H1 (cell line): ENCODE measurements around the gene KRTAP12-2. TPM values are rescaled to one million over a fixed set of nuclear protein-coding genes. Genes with fewer than 3 reads are reported as not detected.

Experiments
- CTCF ChIA-PET: fragments of 300-600 bp; sonication (Branson Sonifier 250); formaldehyde crosslinking; loops from one replicate; lab custom pipeline; 2021; ENCODE audit not compliant: partially characterized antibody; lab: Charles Lee
- POLR2A ChIA-PET: fragments of 300-600 bp; sonication (Branson Sonifier 250); formaldehyde crosslinking; loops from one replicate; lab custom pipeline; 2021; ENCODE audit warnings: inconsistent platforms; ENCODE audit not compliant: partially characterized antibody; lab: Charles Lee
- DNase-seq, 2 experiments: peaks; one replicate each; pipeline versions ENCODE4 v3.0.0 to v3.0.0-alpha.2; 2010 to 2022; ENCODE audit warnings: low spot score in 2 of 2, low read depth in 1 of 2, mixed read lengths in 1 of 2
- FAIRE-seq: peaks from 2 replicates; lab custom pipeline; 2011; peaks lifted over from hg19 to GRCh38; lab: Jason Lieb, UNC
- H2AFZ ChIP-seq: 2 replicates; pipeline ENCODE4 v1.8.1; 2012; ENCODE audit warnings: low read length, inconsistent platforms
- H2AK5ac ChIP-seq: 2 replicates; pipeline ENCODE4 v1.6.1; 2013; ENCODE audit warnings: low read depth, low read length
- H2BK120ac ChIP-seq: replicated peaks from 2 replicates; pipeline ENCODE3; 2013; ENCODE audit warnings: low read depth, low read length, inconsistent platforms
- H2BK12ac ChIP-seq: 2 replicates; pipeline ENCODE4 v1.6.1; 2013; ENCODE audit warnings: low read depth, low read length
- H2BK15ac ChIP-seq: 2 replicates; pipeline ENCODE4 v1.6.1; 2013; ENCODE audit warnings: low read length
- H2BK20ac ChIP-seq: 2 replicates; pipeline ENCODE4 v1.6.1; 2013; ENCODE audit warnings: low read length
- H2BK5ac ChIP-seq: 2 replicates; pipeline ENCODE4 v1.6.1; 2013; ENCODE audit warnings: low read depth, low read length
- H3K14ac ChIP-seq: 2 replicates; pipeline ENCODE4 v1.6.1; 2013; ENCODE audit warnings: inconsistent platforms; ENCODE audit not compliant: insufficient read length
- H3K18ac ChIP-seq: 2 replicates; pipeline ENCODE4 v1.6.1; 2013; ENCODE audit warnings: low read length; ENCODE audit errors: extremely low read depth
- H3K23ac ChIP-seq: 2 replicates; pipeline ENCODE4 v1.6.1; 2013; ENCODE audit warnings: inconsistent platforms; ENCODE audit not compliant: insufficient read length
- H3K23me2 ChIP-seq: 2 replicates; pipeline ENCODE4 v1.6.1; 2013; ENCODE audit warnings: low read depth, low read length
- H3K27ac ChIP-seq: 2 replicates; pipeline ENCODE4 v1.6.1; 2011; ENCODE audit warnings: low read depth, low read length, inconsistent platforms
- H3K27me3 ChIP-seq, 4 experiments: replicated peaks in 1 of 4; 1 replicate in 1 of 4; 2 replicates in 3 of 4; pipeline versions ENCODE4 v1.6.1 to v1.8.1; 2011 to 2013; ENCODE audit warnings: low read length in 3 of 4, mild to moderate bottlenecking in 3 of 4, inconsistent platforms in 2 of 4, mixed read lengths in 2 of 4, moderate library complexity in 1 of 4; ENCODE audit not compliant: control insufficient read depth in 3 of 4, insufficient read depth in 3 of 4; ENCODE audit errors: extremely low read depth in 1 of 4
- H3K36me3 ChIP-seq, 4 experiments: 2 replicates each; pipeline versions ENCODE4 v1.6.1 to v1.8.1; 2011 to 2013; ENCODE audit warnings: mild to moderate bottlenecking in 4 of 4, low read length in 3 of 4, moderate library complexity in 2 of 4, control low read depth in 1 of 4, inconsistent platforms in 1 of 4; ENCODE audit not compliant: insufficient read depth in 4 of 4, control insufficient read depth in 2 of 4
- H3K4ac ChIP-seq: replicated peaks from 2 replicates; pipeline ENCODE3; 2013; ENCODE audit warnings: low read length, low read depth, mixed read lengths, inconsistent platforms; ENCODE audit not compliant: insufficient read length
- H3K4me1 ChIP-seq, 4 experiments: replicated peaks in 1 of 4; 1 replicate in 1 of 4; 2 replicates in 3 of 4; pipeline versions ENCODE4 v1.6.1 to v1.8.1; 2011 to 2013; ENCODE audit warnings: low read length in 3 of 4, inconsistent platforms in 2 of 4, mixed read lengths in 1 of 4; ENCODE audit not compliant: insufficient read depth in 4 of 4, control insufficient read depth in 3 of 4
- H3K4me2 ChIP-seq, 2 experiments: 2 replicates each; pipeline versions ENCODE4 v1.6.1 to v1.8.1; 2011 to 2013; ENCODE audit warnings: low read depth in 2 of 2, low read length in 2 of 2, control low read depth in 1 of 2, inconsistent platforms in 1 of 2, mild to moderate bottlenecking in 1 of 2; ENCODE audit not compliant: insufficient read depth in 1 of 2
- H3K4me3 ChIP-seq, 4 experiments: fragments of 200-600, 300-600 bp in 1 of 4; sonication (generic), shearing (Covaris generic), sonication (Bioruptor Twin) in 1 of 4; 2 replicates each; pipeline versions ENCODE4 v1.5.1 to v1.8.1; 2011 to 2016; ENCODE audit warnings: low read length in 4 of 4, low read depth in 3 of 4, control low read depth in 2 of 4, inconsistent platforms in 2 of 4, mild to moderate bottlenecking in 2 of 4, mixed read lengths in 1 of 4, moderate library complexity in 1 of 4; ENCODE audit not compliant: insufficient read depth in 2 of 4; ENCODE audit errors: extremely low read depth in 1 of 4
- H3K56ac ChIP-seq: replicated peaks from 2 replicates; pipeline ENCODE3; 2013; ENCODE audit warnings: low read depth, mild to moderate bottlenecking, mixed read lengths, low read length, inconsistent platforms; ENCODE audit not compliant: insufficient read length
- H3K79me1 ChIP-seq: 2 replicates; pipeline ENCODE4 v1.6.1; 2013; ENCODE audit warnings: low read depth, low read length, control low read depth
- H3K79me2 ChIP-seq, 2 experiments: 2 replicates each; pipeline versions ENCODE4 v1.6.1 to v1.8.1; 2012 to 2013; ENCODE audit warnings: low read length in 2 of 2, mild to moderate bottlenecking in 2 of 2, inconsistent platforms in 1 of 2; ENCODE audit not compliant: insufficient read depth in 2 of 2, control insufficient read depth in 1 of 2
- H3K9ac ChIP-seq, 4 experiments: replicated peaks in 1 of 4; 1 replicate in 1 of 4; 2 replicates in 3 of 4; pipeline versions ENCODE4 v1.6.1 to v1.8.1; 2011 to 2013; ENCODE audit warnings: low read depth in 3 of 4, low read length in 3 of 4, control low read depth in 2 of 4, mild to moderate bottlenecking in 2 of 4, moderate library complexity in 2 of 4, inconsistent platforms in 1 of 4; ENCODE audit errors: extremely low read depth in 1 of 4
- H3K9me3 ChIP-seq, 2 experiments: 2 replicates each; pipeline versions ENCODE4 v1.6.1 to v1.8.1; 2012 to 2013; ENCODE audit warnings: mild to moderate bottlenecking in 2 of 2, moderate library complexity in 2 of 2, control low read depth in 1 of 2, inconsistent platforms in 1 of 2, low read depth in 1 of 2, low read length in 1 of 2, mixed read lengths in 1 of 2; ENCODE audit not compliant: insufficient read depth in 2 of 2
- H4K20me1 ChIP-seq, 2 experiments: replicated peaks in 1 of 2; 2 replicates each; pipeline versions ENCODE3 to v1.8.1; 2011 to 2013; ENCODE audit warnings: inconsistent platforms in 2 of 2, low read length in 2 of 2, mild to moderate bottlenecking in 1 of 2; ENCODE audit not compliant: insufficient read depth in 2 of 2, control insufficient read depth in 1 of 2
- H4K5ac ChIP-seq: 2 replicates; pipeline ENCODE4 v1.6.1; 2013; ENCODE audit warnings: low read length, low read depth, mixed read lengths, inconsistent platforms; ENCODE audit not compliant: insufficient read length
- H4K8ac ChIP-seq: 2 replicates; pipeline ENCODE4 v1.8.0; 2013; ENCODE audit warnings: mild to moderate bottlenecking, moderate library complexity, low read length, inconsistent platforms; ENCODE audit not compliant: insufficient read depth; ENCODE audit errors: extremely low read depth
- H4K91ac ChIP-seq: replicated peaks from 2 replicates; pipeline ENCODE3; 2013; ENCODE audit warnings: low read length, mixed read lengths, inconsistent platforms; ENCODE audit not compliant: insufficient read length
- ATF3 ChIP-seq: IDR thresholded peaks from 2 replicates; pipeline ENCODE4 v1.6.1; 2011; ENCODE audit warnings: low read depth, mild to moderate bottlenecking, low read length; ENCODE audit not compliant: insufficient read depth
- BCL11A ChIP-seq, 2 experiments: IDR thresholded peaks; one replicate each; pipeline ENCODE4 v1.6.1; 2011; ENCODE audit warnings: low read depth in 2 of 2, low read length in 2 of 2, mild to moderate bottlenecking in 2 of 2
- GTF2F1 ChIP-seq: IDR thresholded peaks from 2 replicates; pipeline ENCODE4 v1.6.1; 2012; ENCODE audit warnings: low read depth, low read length, improper control_type of control experiment, borderline replicate concordance
- KDM5A ChIP-seq: fragments of 200-600 bp; IDR thresholded peaks from 2 replicates; pipeline ENCODE4 v1.7.1; 2012; ENCODE audit warnings: mild to moderate bottlenecking, low read length, inconsistent platforms, mixed read lengths
- RBBP5 ChIP-seq: IDR thresholded peaks from 2 replicates; pipeline ENCODE4 v1.7.1; 2012; ENCODE audit warnings: low read depth, mild to moderate bottlenecking, inconsistent platforms, low read length, moderate library complexity, borderline replicate concordance
- RFX5 ChIP-seq: IDR thresholded peaks from 2 replicates; pipeline ENCODE4 v1.6.1; 2011; ENCODE audit warnings: low read depth, low read length, improper control_type of control experiment, borderline replicate concordance
- WGBS, 2 experiments: shearing (Covaris generic) in 1 of 2; methylation state at CpG; one replicate each; pipeline versions ENCODE4 v1.1.6 to v1.1.7; 2013 to 2015; ENCODE audit warnings: low lambda C conversion rate in 2 of 2, mixed read lengths in 2 of 2, inconsistent platforms in 1 of 2, low coverage in 1 of 2, missing lambda C conversion rate in 1 of 2; ENCODE audit not compliant: insufficient replicate concordance in 2 of 2, insufficient coverage in 1 of 2, insufficient read length in 1 of 2; ENCODE audit errors: extremely low coverage in 1 of 2, missing lambda C conversion rate in 1 of 2; 5-methylcytosine and 5-hydroxymethylcytosine counted together
- polyA plus RNA-seq, 7 experiments: library from polyadenylated mRNA; depleted of rRNA in 3 of 7; stranded (reverse) in 5 of 7; unstranded in 2 of 7; fragments of >200 nt in 5 of 7; fragments of 200-250 nt in 2 of 7; gene quantifications; 1 replicate in 5 of 7; 2 replicates in 1 of 7; 4 replicates in 1 of 7; pipeline versions ENCODE4 v1.2.1 to v1.2.3, GENCODE V29; 2011 to 2013; ENCODE audit warnings: missing spikeins in 2 of 7, mixed read lengths in 2 of 7
- total RNA-seq: library from RNA; stranded (reverse); fragmentation: NEBNext Ultra II Directional; extraction: Animal tissue kit (Norgen Biotek cat#: 25700); gene quantifications from 2 replicates; pipeline ENCODE4 v1.2.1, GENCODE V29; 2021
- TF ChIP-seq, protein P1 (sequence below), 3 experiments: IDR thresholded peaks; 1 replicate in 2 of 3; 2 replicates in 1 of 3; pipeline versions ENCODE4 v1.5.1 to v1.6.1; 2011; ENCODE audit warnings: low read length in 3 of 3, mild to moderate bottlenecking in 3 of 3, inconsistent platforms in 2 of 3, low read depth in 1 of 3, moderate library complexity in 1 of 3; ENCODE audit not compliant: insufficient read depth in 1 of 3; ENCODE audit errors: control extremely low read depth in 1 of 3

The KRTAP12-2 gene
- total and polyA plus RNA-seq, 2 of the 8 experiments (the other 6 are each of a cell fraction or from before 2014, with no cell fraction given) = 0.50 TPM; not detected in 1

GRCh38 chr21:44702111-44702972 is 35.6 kb upstream of the KRTAP12-2 start:
- no peaks in the 10 kb centered on the region for H3K36me3 ChIP-seq
- H4K20me1 ChIP-seq = peaks cover 0 to 4% of the 10 kb centered on the region in 2 experiments
- POLR2A ChIA-PET = interaction anchor here (1.1 to 2.8 kb wide), 3 partner anchors 38 to 99 kb away, joined by 3 to 7 read pairs (median 4); partner anchors contain the start of gene UBE2G2
- no peak for FAIRE-seq
- peak overlapping the region in 1 of 2 experiments; percentile 77; a peak in 2 of 4 replicates for H3K4me2 ChIP-seq
- H3K23ac ChIP-seq = no peak overlapping the region
- no peak overlapping the region; a peak in 1 of 7 replicates for H3K9ac ChIP-seq
- H3K4ac ChIP-seq = peak overlapping the region; percentile 99
- H3K14ac ChIP-seq = peak overlapping the region; percentile 56
- H2BK20ac ChIP-seq = peak overlapping the region; percentile 98; the same call in 1 of the 2 replicates
- no peak for DNase-seq
- H3K4me1 ChIP-seq = peaks cover 3 to 59% (median 48%) of the 10 kb centered on the region in 4 experiments
- peak overlapping the region; percentile 79 for H3K56ac ChIP-seq
- peak overlapping the region; percentile 99 for H4K91ac ChIP-seq
- 79% methylated on average over 19 of the region's 22 CpGs; no CpG with 5 or more reads in 1 of the 2 experiments for WGBS, 2 experiments
- peak overlapping the region; percentile 99 for H2BK15ac ChIP-seq
- peak overlapping the region; percentile 89 for H3K18ac ChIP-seq
- H3K9me3 ChIP-seq = no peaks in the 10 kb centered on the region
- peaks cover 15% of the 10 kb centered on the region for H3K23me2 ChIP-seq
- H3K27me3 ChIP-seq = peaks cover 0 to 12% (median 10%) of the 10 kb centered on the region in 4 experiments; a peak in 5 of 7 replicates
- H3K4me3 ChIP-seq = no peak overlapping the region
- H3K27ac ChIP-seq = no peak overlapping the region
- peak overlapping the region; percentile 95 for H2BK12ac ChIP-seq
- peak overlapping the region; percentile 87 for H2BK120ac ChIP-seq
- H2AK5ac ChIP-seq = peak overlapping the region; percentile 96
- H2BK5ac ChIP-seq = peak overlapping the region; percentile 90
- H2AFZ ChIP-seq = no peak overlapping the region
- H3K79me1 ChIP-seq = peaks cover 3% of the 10 kb centered on the region; the same call in 1 of the 2 replicates
- peak overlapping the region; percentile 84 for H4K5ac ChIP-seq
- H3K79me2 ChIP-seq = no peaks in the 10 kb centered on the region
- H4K8ac ChIP-seq = peak overlapping the region; percentile 45
- CTCF ChIA-PET = interaction anchor here (1.3 to 3.6 kb wide), 6 partner anchors 8 to 192 kb away, joined by 3 to 14 read pairs (median 6); partner anchors contain the start of genes KRTAP10-9 and TSPEAR
- TF ChIP-seq KDM5A (no peak), RBBP5 (no peak), GTF2F1 (no peak), RFX5 (no peak), ATF3 (no peak), BCL11A (IDR thresholded peaks at IDR 0.05; ENCODE audit: low read depth in 2 of 2, low read length in 2 of 2) (no peak)
- TF ChIP-seq, protein P1, sequence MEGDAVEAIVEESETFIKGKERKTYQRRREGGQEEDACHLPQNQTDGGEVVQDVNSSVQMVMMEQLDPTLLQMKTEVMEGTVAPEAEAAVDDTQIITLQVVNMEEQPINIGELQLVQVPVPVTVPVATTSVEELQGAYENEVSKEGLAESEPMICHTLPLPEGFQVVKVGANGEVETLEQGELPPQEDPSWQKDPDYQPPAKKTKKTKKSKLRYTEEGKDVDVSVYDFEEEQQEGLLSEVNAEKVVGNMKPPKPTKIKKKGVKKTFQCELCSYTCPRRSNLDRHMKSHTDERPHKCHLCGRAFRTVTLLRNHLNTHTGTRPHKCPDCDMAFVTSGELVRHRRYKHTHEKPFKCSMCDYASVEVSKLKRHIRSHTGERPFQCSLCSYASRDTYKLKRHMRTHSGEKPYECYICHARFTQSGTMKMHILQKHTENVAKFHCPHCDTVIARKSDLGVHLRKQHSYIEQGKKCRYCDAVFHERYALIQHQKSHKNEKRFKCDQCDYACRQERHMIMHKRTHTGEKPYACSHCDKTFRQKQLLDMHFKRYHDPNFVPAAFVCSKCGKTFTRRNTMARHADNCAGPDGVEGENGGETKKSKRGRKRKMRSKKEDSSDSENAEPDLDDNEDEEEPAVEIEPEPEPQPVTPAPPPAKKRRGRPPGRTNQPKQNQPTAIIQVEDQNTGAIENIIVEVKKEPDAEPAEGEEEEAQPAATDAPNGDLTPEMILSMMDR (IDR thresholded peaks at IDR 0.05; ENCODE audit: control extremely low read depth in 1 of 3, insufficient read depth in 1 of 3, low read depth in 1 of 3, low read length in 3 of 3) = no peak
